ENCODE data around the gene CAMK2B.

Gene CAMK2B

DNA sequence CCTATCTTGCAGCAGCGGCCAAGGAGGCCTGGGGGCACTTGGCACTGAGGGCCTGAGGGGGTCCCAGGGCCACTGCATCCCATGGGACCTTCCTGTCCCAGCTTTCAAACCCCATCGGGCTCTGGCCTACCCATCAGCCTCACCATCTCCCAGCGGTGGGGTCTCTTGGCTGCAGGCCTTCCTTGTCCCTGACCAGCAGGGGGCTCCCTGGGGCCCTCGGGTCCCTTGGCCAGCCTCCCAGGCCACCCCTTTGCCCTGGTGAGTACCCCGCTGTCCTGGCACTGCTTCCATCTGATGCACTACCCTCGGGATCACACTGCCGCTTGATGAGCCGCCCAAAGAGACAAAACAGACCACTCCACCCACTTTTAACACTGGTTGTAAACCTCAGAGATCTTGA is 81.1 kb downstream of the CAMK2B start:
- DNase-seq (ENCODE audit: insufficient read length, low spot score) (no peak), FAIRE-seq (no peak)
- TF ChIP-seq POLR2A (IDR thresholded peaks at IDR 0.05; ENCODE audit: low read depth, low read length) = no peak

DNA sequence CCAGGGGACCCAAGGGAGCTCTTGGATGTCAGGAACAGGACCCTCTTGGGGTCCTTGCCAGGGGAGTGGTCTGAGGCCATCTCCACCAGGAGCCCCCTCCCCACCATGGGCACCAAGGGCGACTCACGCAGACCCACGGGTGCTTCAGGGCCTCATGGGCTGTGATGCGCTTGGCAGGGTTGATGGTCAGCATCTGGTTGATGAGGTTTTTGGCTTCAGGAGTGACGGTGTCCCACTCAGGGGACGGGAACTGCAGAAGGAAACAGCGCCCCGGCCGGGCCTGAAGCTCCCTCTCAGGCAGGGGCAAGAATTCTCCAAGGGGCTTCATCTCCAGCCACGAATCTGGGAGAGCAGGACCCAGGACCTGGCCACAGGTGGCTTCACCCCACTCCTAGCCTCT is 83.3 kb downstream of the CAMK2B start:
- DNase-seq (ENCODE audit: insufficient read length, low spot score) = no peak
- no peak for FAIRE-seq
- TF ChIP-seq POLR2A (IDR thresholded peaks at IDR 0.05; ENCODE audit: low read depth, low read length) = no peak

DNA sequence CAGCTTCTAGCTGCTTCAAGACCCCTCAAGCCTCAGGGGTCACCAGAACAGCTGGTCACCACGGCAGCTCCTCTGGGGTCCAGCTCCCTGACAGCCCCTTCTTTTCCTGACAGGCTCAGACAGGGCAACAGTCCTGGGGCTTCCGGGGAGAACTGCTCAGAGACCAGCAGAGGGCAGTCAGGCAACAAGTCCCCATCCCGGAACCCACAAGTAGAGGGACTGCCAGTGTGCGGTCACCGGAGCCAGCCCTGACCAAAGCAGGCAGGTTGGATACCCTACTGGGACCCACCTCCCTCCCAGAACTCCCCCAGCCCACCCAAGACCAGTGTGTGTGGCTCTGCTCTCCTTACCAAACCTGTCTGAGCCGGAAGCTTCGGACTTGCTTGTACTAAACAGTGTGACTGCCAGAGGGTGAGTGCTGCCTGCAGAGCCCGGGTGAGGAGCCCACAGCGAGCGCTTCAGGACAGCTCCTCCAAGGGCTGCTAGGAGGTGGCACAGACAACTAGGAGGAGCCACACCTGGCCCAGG is 84.3 kb downstream of the CAMK2B start:
- DNase-seq (ENCODE audit: insufficient read length, low spot score) (peak; percentile 99), FAIRE-seq (no peak)
- no peak for TF ChIP-seq POLR2A (IDR thresholded peaks at IDR 0.05; ENCODE audit: low read depth, low read length)

DNA sequence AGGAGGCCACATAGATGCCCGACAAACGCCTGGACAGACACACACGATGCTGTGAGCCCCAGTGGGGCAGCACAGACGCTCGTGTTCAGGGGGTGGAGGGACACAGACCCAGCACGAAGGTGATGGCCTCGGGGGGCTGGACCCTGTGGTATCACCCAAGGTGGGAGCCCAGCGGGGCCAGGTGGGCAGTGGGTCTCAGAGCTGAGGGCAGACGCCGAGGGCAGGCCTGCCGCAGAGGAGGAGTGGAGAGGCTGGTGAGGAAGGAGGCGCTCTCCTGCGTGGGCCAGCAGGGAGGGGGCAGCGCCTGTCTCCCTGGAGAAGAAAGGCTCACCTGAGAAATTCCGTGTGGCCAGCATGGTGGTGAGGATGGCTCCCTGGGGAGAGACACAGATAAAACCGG is 85.0 kb downstream of the CAMK2B start:
- no peak for TF ChIP-seq POLR2A (IDR thresholded peaks at IDR 0.05; ENCODE audit: low read depth, low read length)
- DNase-seq (ENCODE audit: insufficient read length, low spot score) (no peak), FAIRE-seq (no peak)

DNA sequence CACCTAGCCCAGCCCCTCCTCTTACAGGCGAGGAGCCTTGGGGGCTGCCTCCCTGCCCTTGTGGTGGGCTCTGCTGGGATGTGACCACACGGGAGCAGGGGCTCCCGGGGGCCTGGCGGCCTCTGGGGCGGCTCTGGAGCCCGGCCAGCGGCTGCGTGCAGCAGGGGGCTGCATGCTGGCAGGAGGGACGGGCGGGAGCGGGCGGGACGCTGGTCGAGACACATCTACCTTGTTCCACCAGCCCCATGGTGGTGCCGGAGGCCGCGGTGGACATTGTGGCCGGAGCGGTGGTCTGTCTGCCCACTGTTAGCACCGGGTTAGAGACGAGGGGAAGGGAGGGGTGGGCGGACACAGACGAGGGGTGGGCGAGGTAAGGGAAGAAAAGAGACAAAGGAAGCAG is 86.0 kb downstream of the CAMK2B start:
- no peak for TF ChIP-seq POLR2A (IDR thresholded peaks at IDR 0.05; ENCODE audit: low read depth, low read length)
- FAIRE-seq (no peak), DNase-seq (ENCODE audit: insufficient read length, low spot score) (no peak)

DNA sequence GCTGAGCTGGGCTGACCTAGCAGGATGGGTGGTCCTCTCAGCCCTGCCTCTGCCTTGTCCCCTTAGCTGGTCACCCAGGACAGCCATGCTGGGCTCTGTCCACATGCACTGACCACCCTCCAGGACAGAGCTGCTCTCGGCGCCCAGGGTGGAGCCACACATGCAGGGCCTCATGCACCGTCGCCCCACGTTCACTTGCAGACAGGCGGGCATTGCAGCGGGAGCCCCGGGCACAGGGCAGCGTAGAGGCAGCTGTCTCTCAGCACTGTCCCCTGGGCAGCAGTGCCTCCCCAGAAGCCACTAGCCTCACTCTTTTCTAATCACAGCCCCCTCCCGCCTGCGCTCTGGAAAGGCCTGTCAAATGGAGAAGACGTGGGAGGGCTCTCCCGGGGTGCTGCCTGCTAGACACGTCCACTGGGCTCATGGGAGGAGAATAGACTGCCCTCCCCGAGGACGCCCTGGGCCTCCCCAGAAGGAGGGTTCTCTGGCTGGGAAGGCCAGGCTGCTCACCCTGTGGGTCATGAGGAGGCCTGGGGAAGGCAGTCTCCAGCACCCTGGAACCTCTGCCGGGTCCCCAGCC is 87.2 kb downstream of the CAMK2B start:
- no peak for DNase-seq (ENCODE audit: insufficient read length, low spot score)
- no peak for TF ChIP-seq POLR2A (IDR thresholded peaks at IDR 0.05; ENCODE audit: low read depth, low read length)
- no peak for FAIRE-seq

DNA sequence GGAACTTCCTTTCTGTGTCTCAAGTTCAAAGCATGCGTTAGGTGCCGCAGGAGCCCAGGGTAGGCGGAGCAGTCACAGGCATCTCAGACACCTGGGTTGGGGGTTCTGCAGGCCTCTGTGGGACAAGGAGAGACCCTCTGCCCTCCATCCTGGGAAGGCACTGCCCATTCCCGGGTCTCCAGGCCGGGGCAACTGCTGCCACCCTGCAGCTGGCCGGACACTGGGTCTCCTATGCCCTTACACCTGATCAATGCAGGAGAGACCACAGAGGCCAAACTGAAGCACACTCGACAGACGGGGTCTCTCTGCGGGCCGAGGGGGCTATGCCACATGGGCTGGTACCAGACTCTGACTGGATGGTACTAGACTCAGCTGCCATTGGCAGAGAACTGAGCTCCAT is 87.7 kb downstream of the CAMK2B start:
- TF ChIP-seq POLR2A (IDR thresholded peaks at IDR 0.05; ENCODE audit: low read depth, low read length) = no peak
- no peak for DNase-seq (ENCODE audit: insufficient read length, low spot score)
- FAIRE-seq = no peak

DNA sequence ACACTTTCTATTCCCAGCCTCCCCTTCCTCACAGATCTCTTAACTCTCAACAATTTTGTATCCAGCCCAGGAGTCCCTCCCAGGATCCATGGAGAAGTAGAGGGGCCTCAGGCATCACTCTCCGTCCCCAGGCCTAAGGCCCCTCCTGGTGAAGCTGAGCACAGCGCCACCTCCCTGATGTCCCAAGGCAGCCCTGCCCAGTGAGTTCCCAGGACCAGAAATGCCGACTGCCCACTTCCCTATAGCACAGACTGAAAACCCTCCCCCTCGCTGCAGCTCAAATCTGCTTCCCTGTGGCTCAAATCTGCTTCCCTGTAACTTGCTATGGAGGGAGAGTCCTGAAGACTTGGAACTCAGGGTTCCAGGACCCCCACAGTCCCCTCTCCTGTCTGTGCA is 89.1 kb downstream of the CAMK2B start:
- FAIRE-seq (no peak), DNase-seq (ENCODE audit: insufficient read length, low spot score) (no peak)
- TF ChIP-seq POLR2A (IDR thresholded peaks at IDR 0.05; ENCODE audit: low read depth, low read length) = no peak

DNA sequence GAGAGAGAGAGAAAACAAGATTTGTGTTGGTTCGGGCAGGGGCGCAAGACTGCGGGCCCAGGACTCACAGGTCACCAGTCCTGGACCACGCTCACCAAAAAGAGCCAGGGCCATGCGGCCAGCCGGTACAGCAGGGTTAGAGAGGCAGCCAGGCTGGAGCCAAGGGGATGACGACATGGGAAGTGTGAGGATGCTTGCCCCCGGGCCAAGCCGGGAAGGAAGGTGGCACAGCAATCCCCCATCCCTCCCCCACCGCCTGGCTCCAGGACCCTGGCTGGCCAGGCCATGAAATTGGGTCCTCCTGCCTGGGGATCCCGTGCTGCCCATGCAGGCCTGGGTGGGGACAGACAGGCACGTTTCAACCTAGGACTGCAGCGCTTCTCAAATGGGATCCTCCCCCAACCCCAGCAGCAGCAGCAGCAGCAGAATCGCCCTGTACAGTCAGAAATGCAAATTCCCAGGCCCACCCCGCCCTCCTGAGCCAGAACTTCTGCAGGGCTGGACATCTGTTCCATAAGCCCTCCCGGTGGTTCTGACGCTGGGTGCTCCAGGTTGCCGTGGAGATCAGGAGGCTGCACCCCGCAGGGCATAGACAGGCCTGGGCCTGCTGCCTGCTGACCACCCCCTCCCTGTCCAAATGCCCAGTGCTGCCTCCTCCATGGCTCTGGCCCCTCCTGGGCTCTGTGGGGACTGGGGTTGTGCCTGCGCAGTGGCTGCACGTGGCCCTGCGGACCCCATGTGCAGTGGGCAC is 89.6 kb downstream of the CAMK2B start:
- DNase-seq (ENCODE audit: insufficient read length, low spot score) (no peak), FAIRE-seq (no peak)
- no peak for TF ChIP-seq POLR2A (IDR thresholded peaks at IDR 0.05; ENCODE audit: low read depth, low read length)

DNA sequence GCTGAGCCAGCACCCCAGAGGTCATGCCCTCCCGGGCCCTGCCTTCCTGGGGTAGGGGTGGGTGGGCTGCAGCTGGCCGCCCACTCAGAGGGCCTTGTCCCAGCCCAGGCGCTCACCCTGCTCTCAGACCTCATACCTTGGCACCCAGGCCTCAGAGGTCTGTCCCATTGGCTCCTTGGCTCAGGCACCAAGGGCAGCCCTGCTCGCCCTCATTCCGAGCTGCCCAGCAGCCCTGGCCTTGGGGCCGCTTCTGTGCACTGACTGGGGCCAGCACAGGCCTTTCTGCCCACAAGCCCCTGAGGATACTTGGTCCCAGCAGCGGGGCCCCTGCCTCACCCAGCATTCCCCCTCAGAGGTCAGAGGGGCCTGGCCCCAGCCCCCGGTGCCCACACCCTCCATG is 90.3 kb downstream of the CAMK2B start:
- no peak for FAIRE-seq

DNA sequence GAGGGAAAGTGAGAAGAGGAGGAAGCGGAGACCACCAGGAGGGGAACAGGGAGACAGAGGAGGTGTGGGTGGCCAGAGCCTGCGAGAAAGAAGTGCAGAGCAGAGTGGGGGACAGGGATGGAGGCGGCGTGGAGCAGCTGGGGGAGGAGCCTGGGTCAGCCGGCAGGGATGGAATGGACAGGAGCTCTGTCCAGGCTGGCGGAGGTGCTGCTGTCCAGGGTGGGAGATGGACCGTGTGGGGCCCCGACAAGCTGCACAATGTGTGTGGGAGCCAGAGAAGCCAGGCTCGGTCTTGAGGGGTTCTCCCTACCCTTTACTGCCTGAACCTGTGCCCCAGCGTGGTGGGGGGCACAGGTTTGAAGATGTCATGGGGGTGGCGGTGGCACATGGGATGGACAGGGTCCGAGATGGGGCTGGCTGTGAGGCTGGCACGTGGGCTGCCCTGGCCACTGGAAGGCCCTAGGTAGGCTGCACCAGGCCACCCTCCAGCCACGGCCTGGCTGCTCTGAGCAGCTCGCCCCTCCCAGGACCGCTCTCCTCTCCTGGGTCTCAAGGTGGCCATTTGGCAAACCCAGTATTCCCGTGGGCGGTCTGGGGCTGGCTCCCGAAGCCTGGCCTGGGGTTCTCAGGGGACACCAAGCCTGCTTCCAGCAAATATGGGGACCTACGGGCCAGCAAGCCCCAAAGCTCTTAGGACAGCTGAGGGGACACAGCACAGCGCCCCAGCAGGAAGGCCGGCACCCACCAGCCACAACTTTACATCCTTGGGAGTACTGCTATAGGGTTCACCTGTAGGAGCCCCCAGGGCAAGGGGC is 92.3 kb downstream of the CAMK2B start:
- FAIRE-seq = no peak
- no peak for TF ChIP-seq POLR2A (IDR thresholded peaks at IDR 0.05; ENCODE audit: low read depth, low read length)
- no peak for DNase-seq (ENCODE audit: insufficient read length, low spot score)

More for the DNA sequence above, 90.3 kb downstream of the CAMK2B start:
- TF ChIP-seq POLR2A (IDR thresholded peaks at IDR 0.05; ENCODE audit: low read depth, low read length) = no peak
- no peak for DNase-seq (ENCODE audit: insufficient read length, low spot score)

DNA sequence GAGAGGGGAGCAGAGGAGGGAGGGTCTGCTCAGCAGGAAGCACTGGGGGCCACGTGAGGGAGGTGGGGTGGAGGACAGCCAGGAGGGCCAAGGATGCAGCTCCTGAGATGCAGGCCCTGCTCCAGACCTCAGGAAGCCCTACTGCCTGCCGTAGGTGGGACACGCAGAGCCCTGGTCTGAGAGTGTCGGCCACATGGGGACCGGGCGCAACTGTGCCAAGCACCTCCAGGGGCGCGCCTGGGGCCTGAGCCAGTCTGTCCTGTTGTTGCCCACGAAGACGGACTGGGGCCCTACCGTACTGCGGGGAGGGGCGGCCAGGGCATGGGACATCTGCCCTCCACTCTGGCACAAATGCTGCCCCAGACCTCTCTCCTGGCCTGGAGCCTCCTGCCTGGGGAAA is 93.0 kb downstream of the CAMK2B start:
- TF ChIP-seq POLR2A (IDR thresholded peaks at IDR 0.05; ENCODE audit: low read depth, low read length) = no peak
- FAIRE-seq (no peak), DNase-seq (ENCODE audit: insufficient read length, low spot score) (no peak)

DNA sequence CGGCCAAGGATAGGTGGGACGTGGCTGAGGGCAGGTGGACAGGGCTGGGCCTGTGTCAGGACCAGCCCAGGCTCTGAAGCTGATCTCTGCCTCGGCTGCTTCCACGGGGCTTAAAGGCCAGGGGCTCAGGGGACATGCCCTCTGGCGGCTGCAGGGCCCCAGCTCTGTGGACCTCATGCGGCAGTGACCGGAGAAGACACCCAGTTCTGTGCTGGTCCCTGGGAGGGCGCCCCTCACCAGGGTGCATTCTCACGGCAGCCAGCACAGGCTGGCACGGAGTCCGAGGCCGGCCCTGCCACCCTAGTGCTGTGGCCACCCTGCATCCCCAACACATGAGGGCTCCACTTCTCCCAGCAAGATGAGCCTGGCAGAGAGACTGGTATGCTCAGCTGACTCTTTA is 94.3 kb downstream of the CAMK2B start:
- no peak for DNase-seq (ENCODE audit: insufficient read length, low spot score)
- no peak for FAIRE-seq
- no peak for TF ChIP-seq POLR2A (IDR thresholded peaks at IDR 0.05; ENCODE audit: low read depth, low read length)

DNA sequence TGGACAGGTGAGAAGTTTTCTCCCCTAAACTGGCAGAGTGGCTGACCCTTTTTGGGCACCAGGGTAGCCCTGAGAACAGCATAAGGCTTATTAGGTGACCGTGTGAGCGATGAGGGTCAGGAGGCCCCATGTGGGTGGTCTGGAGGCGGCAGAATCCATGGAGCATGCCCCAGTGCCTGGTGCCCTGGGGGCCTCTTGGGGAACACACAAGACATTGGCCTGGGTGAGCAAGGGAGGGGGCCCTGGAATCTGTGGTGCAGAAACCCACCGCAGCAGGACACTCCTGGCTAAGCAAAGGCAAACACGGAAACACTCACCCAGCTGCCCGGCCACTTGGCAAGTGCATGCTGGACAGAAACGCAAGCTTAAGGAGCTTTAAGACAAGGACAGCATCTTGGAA is 95.1 kb downstream of the CAMK2B start:
- no peak for FAIRE-seq

More for the DNA sequence above, 95.1 kb downstream of the CAMK2B start:
- DNase-seq (ENCODE audit: insufficient read length, low spot score) = no peak
- no peak for TF ChIP-seq POLR2A (IDR thresholded peaks at IDR 0.05; ENCODE audit: low read depth, low read length)

Measured in H54 (cell line).